PC-9 (cell line): Measurements from ENCODE around the gene GRAMD2B. TPM values are rescaled to one million over a fixed set of nuclear protein-coding genes. Genes with fewer than 3 reads are reported as not detected.
"Not testable (repeated sequence)": the region's sequence is repeated elsewhere in the genome, so short reads cannot be mapped to it uniquely, and the experiment has no call there.

Experiments
- BruUV-seq: library from RNA; stranded (reverse); fragments of 400-500 nt; replicated peaks from 2 replicates; lab custom pipeline; 2021; lab: Mats Ljungman, UMichigan
- CTCF ChIA-PET: fragments of 300-600 bp; sonication (Branson Sonifier 250); formaldehyde crosslinking; loops from one replicate; lab custom pipeline; 2022; ENCODE audit warnings: antibody characterized with exemption; lab: Charles Lee
- POLR2A ChIA-PET: fragments of 300-600 bp; sonication (Branson Sonifier 250); formaldehyde crosslinking; loops from one replicate; lab custom pipeline; 2022; ENCODE audit warnings: antibody characterized with exemption; ENCODE audit not compliant: unreplicated experiment; lab: Charles Lee
- DNase-seq, 2 experiments: peaks; one replicate each; pipeline versions ENCODE4 v3.0.0 to v3.0.0-alpha.2; 2015 to 2022; ENCODE audit warnings: mixed read lengths in 1 of 2
- H2AFZ ChIP-seq: fragments of 200-600 bp; sonication (generic); 2 replicates; pipeline ENCODE4 v1.8.1; 2017; ENCODE audit warnings: antibody characterized with exemption
- H3F3A ChIP-seq: fragments of 200-600 bp; sonication (generic); 2 replicates; pipeline ENCODE4 v1.8.1; 2017; ENCODE audit warnings: antibody characterized with exemption, mild to moderate bottlenecking, low read depth; ENCODE audit not compliant: insufficient read depth
- H3K27ac ChIP-seq: fragments of 200-600 bp; sonication (generic); 2 replicates; pipeline ENCODE4 v1.6.1; 2016; ENCODE audit warnings: mixed run types
- H3K27me3 ChIP-seq: fragments of 200-600 bp; sonication (generic); 2 replicates; pipeline ENCODE4 v1.6.1; 2016; ENCODE audit warnings: low read depth, mixed run types; ENCODE audit not compliant: insufficient read depth
- H3K36me3 ChIP-seq: fragments of 200-600 bp; sonication (generic); 2 replicates; pipeline ENCODE4 v1.6.1; 2016; ENCODE audit warnings: low read depth, mixed run types
- H3K4me1 ChIP-seq: fragments of 200-600 bp; sonication (generic); replicated peaks from 2 replicates; pipeline ENCODE4 v1.6.1; 2016; ENCODE audit warnings: mixed run types; ENCODE audit not compliant: insufficient read depth
- H3K4me2 ChIP-seq: fragments of 200-600 bp; sonication (generic); 2 replicates; pipeline ENCODE4 v1.6.1; 2017; ENCODE audit warnings: mixed run types
- H3K4me3 ChIP-seq: fragments of 200-600 bp; sonication (generic); 2 replicates; pipeline ENCODE4 v1.6.1; 2016; ENCODE audit warnings: mixed run types
- H3K79me2 ChIP-seq: fragments of 200-600 bp; sonication (generic); 2 replicates; pipeline ENCODE4 v1.6.1; 2017; ENCODE audit warnings: low read depth, mixed run types
- H3K9me2 ChIP-seq: fragments of 200-600 bp; sonication (generic); 2 replicates; pipeline ENCODE4 v1.8.1; 2017; ENCODE audit warnings: mild to moderate bottlenecking; ENCODE audit not compliant: insufficient read depth
- H3K9me3 ChIP-seq: fragments of 200-600 bp; sonication (generic); 2 replicates; pipeline ENCODE4 v1.8.1; 2016; ENCODE audit warnings: low read depth; ENCODE audit not compliant: insufficient read depth
- H4K20me1 ChIP-seq: fragments of 200-600 bp; sonication (generic); 2 replicates; pipeline ENCODE4 v1.8.1; 2017; ENCODE audit not compliant: insufficient read depth
- EZH2 ChIP-seq: fragments of 200-600 bp; sonication (generic); IDR thresholded peaks from 2 replicates; pipeline ENCODE4 v1.8.0; 2017; ENCODE audit warnings: antibody characterized with exemption, low read depth
- intact Hi-C: fragments of 100-400 bp; cut with micrococcal nuclease; formaldehyde crosslinking; loops from one replicate; pipeline ENCODE4 v1.10.0; 2022; ENCODE audit not compliant: unreplicated experiment
- total RNA-seq: library from RNA; stranded (reverse); gene quantifications from 2 replicates; pipeline ENCODE4 v1.2.3, GENCODE V29; 2021
- TF ChIP-seq, protein P1 (sequence below): fragments of 200-600 bp; sonication (generic); conservative IDR thresholded peaks from 2 replicates; pipeline ENCODE4 v1.6.1; 2017; ENCODE audit warnings: mixed run types, antibody characterized with exemption, mild to moderate bottlenecking, moderate library complexity

Gene GRAMD2B
- total RNA-seq, 1 experiment from 2014 or later: 10.0 TPM

DNA sequence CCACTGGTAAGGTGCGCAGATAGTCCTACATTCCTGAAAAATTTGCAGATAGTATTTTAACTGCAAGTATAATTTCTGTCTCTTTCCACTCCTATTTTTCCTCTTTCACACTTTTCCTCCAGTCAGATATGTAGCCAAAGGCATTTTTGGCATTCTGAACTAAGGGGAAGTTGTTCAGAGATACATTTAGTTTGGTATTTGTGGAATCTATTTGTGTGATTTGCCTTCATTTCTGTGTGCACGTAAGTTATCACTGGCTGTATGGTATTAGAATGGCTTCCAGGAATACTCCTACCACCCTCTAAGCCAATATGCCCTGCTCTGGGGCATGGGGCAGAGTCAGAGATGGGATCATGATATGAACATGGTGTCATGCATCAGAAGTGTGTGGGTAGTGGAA, 45.8 kb upstream of the GRAMD2B start:
- H3K4me3 ChIP-seq: no peak overlapping the region
- H3K4me2 ChIP-seq: no peak overlapping the region
- no peak overlapping the region for H3K27ac ChIP-seq
- no peak for DNase-seq
- no peak for TF ChIP-seq EZH2
- TF ChIP-seq, protein P1, sequence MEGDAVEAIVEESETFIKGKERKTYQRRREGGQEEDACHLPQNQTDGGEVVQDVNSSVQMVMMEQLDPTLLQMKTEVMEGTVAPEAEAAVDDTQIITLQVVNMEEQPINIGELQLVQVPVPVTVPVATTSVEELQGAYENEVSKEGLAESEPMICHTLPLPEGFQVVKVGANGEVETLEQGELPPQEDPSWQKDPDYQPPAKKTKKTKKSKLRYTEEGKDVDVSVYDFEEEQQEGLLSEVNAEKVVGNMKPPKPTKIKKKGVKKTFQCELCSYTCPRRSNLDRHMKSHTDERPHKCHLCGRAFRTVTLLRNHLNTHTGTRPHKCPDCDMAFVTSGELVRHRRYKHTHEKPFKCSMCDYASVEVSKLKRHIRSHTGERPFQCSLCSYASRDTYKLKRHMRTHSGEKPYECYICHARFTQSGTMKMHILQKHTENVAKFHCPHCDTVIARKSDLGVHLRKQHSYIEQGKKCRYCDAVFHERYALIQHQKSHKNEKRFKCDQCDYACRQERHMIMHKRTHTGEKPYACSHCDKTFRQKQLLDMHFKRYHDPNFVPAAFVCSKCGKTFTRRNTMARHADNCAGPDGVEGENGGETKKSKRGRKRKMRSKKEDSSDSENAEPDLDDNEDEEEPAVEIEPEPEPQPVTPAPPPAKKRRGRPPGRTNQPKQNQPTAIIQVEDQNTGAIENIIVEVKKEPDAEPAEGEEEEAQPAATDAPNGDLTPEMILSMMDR: no peak
- H2AFZ ChIP-seq: no peak overlapping the region
- peaks cover 7% of the 10 kb centered on the region for H3K4me1 ChIP-seq
- intact Hi-C loops: no loop called here
- no peaks in the 10 kb centered on the region for H3K27me3 ChIP-seq
- H3K9me2 ChIP-seq: no peaks in the 10 kb centered on the region
- no peaks in the 10 kb centered on the region for H3K36me3 ChIP-seq
- no peaks in the 10 kb centered on the region for H3F3A ChIP-seq
- ChIA-PET CTCF (no interaction called here), POLR2A (interaction anchor here (0.5 kb wide), 1 partner anchor 135 kb away, joined by 3 read pairs; no protein-coding TSS in a partner anchor)
- H3K9me3 ChIP-seq: peaks cover 11% of the 10 kb centered on the region; the same call in 1 of the 2 replicates
- H4K20me1 ChIP-seq: no peaks in the 10 kb centered on the region
- no peaks in the 10 kb centered on the region for H3K79me2 ChIP-seq
- no TSS peak for BruUV-seq

DNA sequence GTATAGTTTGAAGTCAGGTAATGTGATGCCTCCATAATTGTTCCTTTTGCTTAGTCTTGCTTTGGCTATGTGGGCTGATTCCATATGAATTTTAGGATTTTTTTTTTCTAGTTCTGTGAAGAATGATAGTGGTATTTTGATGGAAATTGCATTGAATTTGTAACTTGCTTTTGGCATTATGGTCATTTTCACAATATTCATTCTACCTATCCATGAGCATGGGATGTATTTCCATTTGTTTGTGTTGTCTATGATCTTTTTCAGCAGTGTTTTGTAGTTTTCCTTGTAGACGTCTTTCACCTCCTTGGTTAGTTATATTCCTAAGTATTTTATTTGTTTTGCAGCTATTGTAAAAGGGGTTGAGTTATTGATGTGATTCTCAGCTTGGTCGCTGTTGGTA, 42.9 kb upstream of the GRAMD2B start:
- H3K79me2 ChIP-seq, H3K9me2 ChIP-seq, BruUV-seq, H3K4me3 ChIP-seq, POLR2A ChIA-PET, H2AFZ ChIP-seq, intact Hi-C loops, DNase-seq, H3K4me2 ChIP-seq, H3K36me3 ChIP-seq, H3K27me3 ChIP-seq, H3K27ac ChIP-seq, CTCF ChIA-PET, H4K20me1 ChIP-seq: not testable (repeated sequence)
- H3K9me3 ChIP-seq: peaks cover 11% of the 10 kb centered on the region; the same call in 1 of the 2 replicates
- peaks cover 23% of the 10 kb centered on the region for H3F3A ChIP-seq
- H3K4me1 ChIP-seq: peaks cover 36% of the 10 kb centered on the region

DNA sequence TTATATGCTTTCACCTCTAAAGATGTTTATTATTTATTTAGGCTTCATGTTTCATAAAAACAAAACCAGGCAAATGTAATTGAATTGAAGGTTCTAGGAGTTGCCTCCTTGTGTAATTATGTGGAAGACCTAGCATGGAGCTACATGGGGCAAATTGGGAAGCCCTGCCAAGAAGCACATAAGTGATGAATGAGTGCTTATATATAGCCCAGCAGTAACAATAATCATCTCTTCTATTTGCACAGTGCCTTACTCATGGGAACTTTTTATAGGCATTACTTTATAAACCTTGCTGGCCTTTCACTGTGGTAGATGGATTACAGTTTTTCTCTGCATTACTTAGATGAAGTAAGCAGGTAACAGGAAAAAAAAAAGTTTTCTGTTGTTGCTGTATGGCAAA, 40.0 kb upstream of the GRAMD2B start:
- H3K27me3 ChIP-seq: no peaks in the 10 kb centered on the region
- peak overlapping the region; percentile 71; the same call in 1 of the 2 replicates for H3K4me2 ChIP-seq
- peak in 1 of 2 experiments; percentile 65 for DNase-seq
- H3K4me1 ChIP-seq: peaks cover 53% of the 10 kb centered on the region
- peaks cover 39% of the 10 kb centered on the region for H3F3A ChIP-seq
- TF ChIP-seq EZH2: no peak
- TF ChIP-seq, protein P1: no peak
- peaks cover 11% of the 10 kb centered on the region; the same call in 1 of the 2 replicates for H3K9me3 ChIP-seq
- H4K20me1 ChIP-seq: no peaks in the 10 kb centered on the region
- no TSS peak for BruUV-seq
- H3K4me3 ChIP-seq: no peak overlapping the region
- ChIA-PET CTCF (interaction anchor here (0.6 to 1.4 kb wide), 2 partner anchors 15 to 87 kb away, joined by 3 to 5 read pairs; no protein-coding TSS in a partner anchor), POLR2A (no interaction called here)
- intact Hi-C loops: no loop called here
- H3K27ac ChIP-seq: peak overlapping the region; percentile 89; the same call in 1 of the 2 replicates
- H3K9me2 ChIP-seq: no peaks in the 10 kb centered on the region
- H3K36me3 ChIP-seq: no peaks in the 10 kb centered on the region
- no peak overlapping the region for H2AFZ ChIP-seq
- no peaks in the 10 kb centered on the region for H3K79me2 ChIP-seq
